SK-N-MC (cell line): ENCODE data around the gene SYNM.

Source experiments
- DNase-seq: peaks from one replicate; pipeline ENCODE4 v3.0.0-alpha.2; 2011; ENCODE audit warnings: low read depth, low spot score
- H3K27ac ChIP-seq: fragments of 200-600 bp; sonication (generic); 2 replicates; pipeline ENCODE4 v1.5.1; 2016; ENCODE audit warnings: mixed run types
- H3K36me3 ChIP-seq: fragments of 200-600 bp; sonication (generic); 2 replicates; pipeline ENCODE4 v1.6.1; 2017; ENCODE audit warnings: antibody characterized with exemption, low read length, mixed read lengths; ENCODE audit not compliant: insufficient read depth
- H3K4me3 ChIP-seq: fragments of 200-600 bp; sonication (generic); 2 replicates; pipeline ENCODE4 v1.5.1; 2016
- H3K9ac ChIP-seq: fragments of 200-600 bp; sonication (generic); 2 replicates; pipeline ENCODE4 v1.8.0; 2017; ENCODE audit warnings: mixed run types, mixed read lengths; ENCODE audit not compliant: insufficient read length
- H3K9me3 ChIP-seq: fragments of 200-600 bp; sonication (generic); 2 replicates; pipeline ENCODE4 v1.6.1; 2017; ENCODE audit warnings: low read depth, mild to moderate bottlenecking, antibody characterized with exemption, low read length, moderate library complexity, mixed read lengths
- EZH2 ChIP-seq: fragments of 200-600 bp; sonication (generic); IDR thresholded peaks from one replicate; pipeline ENCODE4 v1.6.1; 2017; ENCODE audit warnings: antibody characterized with exemption
- FOXP2 ChIP-seq: optimal IDR thresholded peaks from 2 replicates; pipeline ENCODE3; 2011; ENCODE audit warnings: mild to moderate bottlenecking, moderate library complexity; ENCODE audit not compliant: insufficient read depth; ENCODE audit errors: extremely low read length, control extremely low read depth
- POLR2AphosphoS5 ChIP-seq: IDR thresholded peaks from 2 replicates; pipeline ENCODE4 v1.6.1; 2012; ENCODE audit warnings: mild to moderate bottlenecking, low read depth, low read length, borderline replicate concordance

SYNM gene

GRCh38 chr15:99180086-99180963, 75.4 kb downstream of the SYNM start:
- TF ChIP-seq POLR2AphosphoS5 = no peak
- no peak overlapping the region for H3K27ac ChIP-seq
- no peak overlapping the region for H3K4me3 ChIP-seq
- H3K9ac ChIP-seq = no peak overlapping the region
- no peaks in the 10 kb centered on the region for H3K36me3 ChIP-seq
- no peaks in the 10 kb centered on the region for H3K9me3 ChIP-seq
- no peak for DNase-seq

- no peak overlapping the region for H3K27ac ChIP-seq
- H3K9ac ChIP-seq = no peak overlapping the region
- H3K9me3 ChIP-seq = no peaks in the 10 kb centered on the region
- DNase-seq = no peak
- no peak for TF ChIP-seq FOXP2
- TF ChIP-seq EZH2 = no peak
- no peak for TF ChIP-seq POLR2AphosphoS5
- no peak overlapping the region for H3K4me3 ChIP-seq
- no peaks in the 10 kb centered on the region for H3K36me3 ChIP-seq
Measured at GRCh38 chr15:99180964-99181306, 76.1 kb downstream of the SYNM start.

- DNase-seq = no peak
- H3K27ac ChIP-seq = no peak overlapping the region
- H3K36me3 ChIP-seq = no peaks in the 10 kb centered on the region
- no peak for TF ChIP-seq EZH2
- H3K9me3 ChIP-seq = no peaks in the 10 kb centered on the region
- H3K4me3 ChIP-seq = no peak overlapping the region
- H3K9ac ChIP-seq = no peak overlapping the region
Measured at GRCh38 chr15:99181545-99181971, 76.7 kb downstream of the SYNM start.

- H3K36me3 ChIP-seq = no peaks in the 10 kb centered on the region
- no peak overlapping the region for H3K9ac ChIP-seq
- no peaks in the 10 kb centered on the region for H3K9me3 ChIP-seq
- no peak overlapping the region for H3K4me3 ChIP-seq
- TF ChIP-seq EZH2 (no peak), POLR2AphosphoS5 (no peak), FOXP2 (no peak)
- no peak overlapping the region for H3K27ac ChIP-seq
- no peak for DNase-seq
Measured at GRCh38 chr15:99182791-99183190, 77.9 kb downstream of the SYNM start.
